Amniotic epithelial cell (primary cell): ENCODE data around the gene LNX1.

Source experiments
- DNase-seq: peaks from one replicate; pipeline ENCODE4 v3.0.0-alpha.2; 2010; ENCODE audit warnings: low read depth

The LNX1 gene

GRCh38 chr4:53572600-53572994 lies 18.7 kb downstream of the LNX1 start:
- no peak for DNase-seq

GRCh38 chr4:53571936-53572599 lies 19.2 kb downstream of the LNX1 start:
- no peak for DNase-seq

GRCh38 chr4:53563824-53564223 lies 27.5 kb downstream of the LNX1 start:
- DNase-seq = peak; percentile 95

GRCh38 chr4:53562409-53562808 lies 28.9 kb downstream of the LNX1 start:
- no peak for DNase-seq

- no peak for DNase-seq
Measured at GRCh38 chr4:53559021-53559620, 32.2 kb downstream of the LNX1 start.

GRCh38 chr4:53558065-53558801 lies 33.1 kb downstream of the LNX1 start:
- no peak for DNase-seq

GRCh38 chr4:53557669-53558064 lies 33.6 kb downstream of the LNX1 start:
- DNase-seq = no peak

- DNase-seq = no peak
Measured at GRCh38 chr4:53556651-53557050, 34.6 kb downstream of the LNX1 start.

- DNase-seq = no peak
Measured at GRCh38 chr4:53553486-53554210, 37.6 kb downstream of the LNX1 start.

- no peak for DNase-seq
Measured at GRCh38 chr4:53552711-53553110, 38.6 kb downstream of the LNX1 start.

GRCh38 chr4:53551958-53552357 lies 39.3 kb downstream of the LNX1 start:
- DNase-seq = no peak

GRCh38 chr4:53551281-53551864 lies 39.9 kb downstream of the LNX1 start:
- DNase-seq = no peak

GRCh38 chr4:53548662-53549061 lies 42.6 kb downstream of the LNX1 start:
- no peak for DNase-seq

GRCh38 chr4:53547983-53548382 lies 43.3 kb downstream of the LNX1 start:
- DNase-seq = no peak

GRCh38 chr4:53545942-53546581 lies 45.2 kb downstream of the LNX1 start:
- no peak for DNase-seq

- DNase-seq = no peak
Measured at GRCh38 chr4:53545273-53545672, 46.0 kb downstream of the LNX1 start.

GRCh38 chr4:53543561-53543960 lies 47.7 kb downstream of the LNX1 start:
- no peak for DNase-seq

- peak; percentile 93 for DNase-seq
Measured at GRCh38 chr4:53541577-53542206, 49.6 kb downstream of the LNX1 start.

GRCh38 chr4:53538756-53539155 lies 52.5 kb downstream of the LNX1 start:
- no peak for DNase-seq

- DNase-seq = no peak
Measured at GRCh38 chr4:53537606-53538005, 53.7 kb downstream of the LNX1 start.

GRCh38 chr4:53536328-53536727 lies 55.0 kb downstream of the LNX1 start:
- no peak for DNase-seq
